Adrenal gland (tissue), 5 donors: ENCODE measurements around the gene SREBF1.

ENCODE experiments used
- CTCF ChIP-seq, 6 experiments: fragments of 450-650 bp in 4 of 6; fragments of 200-600 bp in 2 of 6; sonication (generic) in 1 of 6; IDR thresholded peaks; 1 replicate in 5 of 6; 2 replicates in 1 of 6; pipeline versions ENCODE4 v1.5.1 to v1.8.0; 2016 to 2021; ENCODE audit warnings: antibody characterized with exemption in 6 of 6, mild to moderate bottlenecking in 2 of 6, moderate library complexity in 1 of 6
- POLR2A ChIP-seq, 2 donors: fragments of 450-650 bp; IDR thresholded peaks; one replicate each; pipeline ENCODE4 v1.6.1; 2017; ENCODE audit warnings: antibody characterized with exemption in 2 of 2, mild to moderate bottlenecking in 2 of 2, moderate library complexity in 1 of 2
- donor health status: DM: no; HTN: no; CAD: no.

DNA sequence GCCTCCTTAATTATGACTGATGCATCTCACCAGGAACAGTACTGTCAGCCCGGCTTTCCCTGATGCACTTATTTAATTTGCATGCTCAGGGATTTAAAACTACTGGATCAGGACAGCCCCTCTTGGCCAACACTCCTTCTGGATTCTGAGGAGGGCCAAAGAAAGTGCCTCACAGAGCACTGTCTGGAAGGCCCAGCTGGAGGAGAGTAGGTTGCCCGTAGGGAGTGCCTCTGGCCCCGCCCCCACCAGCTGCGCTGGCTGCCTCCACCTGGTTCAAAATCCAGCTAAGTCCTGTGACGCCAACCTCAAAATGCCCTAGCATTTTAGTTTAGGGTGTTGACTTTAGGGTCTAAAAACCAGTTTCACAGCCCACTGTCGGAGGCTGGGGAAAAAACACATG is 49.4 kb upstream of the SREBF1 start:
- TF ChIP-seq POLR2A (IDR thresholded peaks at IDR 0.05) = no peak
- no peak for TF ChIP-seq CTCF (IDR thresholded peaks at IDR 0.05)
